Hepatocyte (in vitro differentiated cells): ENCODE data around the gene GRIK1. TPM values are rescaled to one million over a fixed set of nuclear protein-coding genes. Genes with fewer than 3 reads are reported as not detected.

ENCODE experiments used
- DNase-seq: peaks from one replicate; pipeline ENCODE4 v3.0.0-alpha.2; 2016; ENCODE audit warnings: low spot score
- H2AFZ ChIP-seq: fragments of 200-600 bp; sonication (generic); 2 replicates; pipeline ENCODE4 v1.6.0; 2016; ENCODE audit warnings: antibody characterized with exemption, mild to moderate bottlenecking
- H3K27ac ChIP-seq: fragments of 200-600 bp; sonication (generic); 2 replicates; pipeline ENCODE4 v1.5.1; 2016; ENCODE audit warnings: mild to moderate bottlenecking
- H3K27me3 ChIP-seq: fragments of 200-600 bp; sonication (generic); 2 replicates; pipeline ENCODE4 v1.6.1; 2016
- H3K36me3 ChIP-seq: fragments of 200-600 bp; sonication (generic); replicated peaks from 2 replicates; pipeline ENCODE4 v1.5.1; 2016; ENCODE audit warnings: low read depth; ENCODE audit not compliant: insufficient read depth
- H3K4me1 ChIP-seq: fragments of 200-600 bp; sonication (generic); 2 replicates; pipeline ENCODE4 v1.5.1; 2016; ENCODE audit warnings: mild to moderate bottlenecking, moderate library complexity; ENCODE audit not compliant: insufficient read depth
- H3K4me2 ChIP-seq: fragments of 200-600 bp; sonication (generic); 2 replicates; pipeline ENCODE4 v1.6.0; 2016
- H3K4me3 ChIP-seq: fragments of 200-600 bp; sonication (generic); 2 replicates; pipeline ENCODE4 v1.5.1; 2016; ENCODE audit warnings: mild to moderate bottlenecking
- H3K79me2 ChIP-seq: fragments of 200-600 bp; sonication (generic); 2 replicates; pipeline ENCODE4 v1.6.0; 2017; ENCODE audit warnings: mild to moderate bottlenecking
- H3K9me2 ChIP-seq: fragments of 200-600 bp; sonication (generic); replicated peaks from 2 replicates; pipeline ENCODE4 v1.6.0; 2017; ENCODE audit warnings: mild to moderate bottlenecking; ENCODE audit not compliant: insufficient read depth
- H3K9me3 ChIP-seq: fragments of 200-600 bp; sonication (generic); 2 replicates; pipeline ENCODE4 v1.5.1; 2016; ENCODE audit warnings: low read depth, mild to moderate bottlenecking
- H4K20me1 ChIP-seq: fragments of 200-600 bp; sonication (generic); 2 replicates; pipeline ENCODE4 v1.6.0; 2016; ENCODE audit warnings: mild to moderate bottlenecking; ENCODE audit not compliant: insufficient read depth, poor library complexity, severe bottlenecking
- EZH2 ChIP-seq: fragments of 200-600 bp; sonication (generic); IDR thresholded peaks from 2 replicates; pipeline ENCODE4 v1.6.1; 2016; ENCODE audit warnings: antibody characterized with exemption, mild to moderate bottlenecking, borderline replicate concordance
- EZH2phosphoT487 ChIP-seq: fragments of 200-600 bp; sonication (generic); IDR thresholded peaks from one replicate; pipeline ENCODE4 v1.6.1; 2018; ENCODE audit warnings: antibody characterized with exemption, mild to moderate bottlenecking, low read depth, moderate library complexity; ENCODE audit not compliant: unreplicated experiment, severe bottlenecking
- WGBS: methylation state at CpG from one replicate; pipeline ENCODE4 v1.1.6; 2016; ENCODE audit warnings: low lambda C conversion rate; ENCODE audit errors: missing lambda C conversion rate; 5-methylcytosine and 5-hydroxymethylcytosine counted together
- polyA plus RNA-seq: library from polyadenylated mRNA; unstranded; fragments of >200 nt; fragmentation: Nextera tagmentation; extraction: Ambion mirVana; gene quantifications from 2 replicates; pipeline ENCODE4 v1.2.1, GENCODE V29; 2016
- total RNA-seq: library from RNA; depleted of rRNA; stranded (reverse); fragments of >200 nt; gene quantifications from 2 replicates; pipeline ENCODE4 v1.2.3, GENCODE V29; 2014
- TF ChIP-seq, protein P1 (sequence below): fragments of 200-600 bp; sonication (generic); IDR thresholded peaks from 2 replicates; pipeline ENCODE4 v1.5.1; 2016; ENCODE audit warnings: antibody characterized with exemption, mild to moderate bottlenecking; ENCODE audit not compliant: poor library complexity

Gene GRIK1
- total and polyA plus RNA-seq, 2 experiments from 2014 or later, result 0.77 to 2.3 TPM

DNA sequence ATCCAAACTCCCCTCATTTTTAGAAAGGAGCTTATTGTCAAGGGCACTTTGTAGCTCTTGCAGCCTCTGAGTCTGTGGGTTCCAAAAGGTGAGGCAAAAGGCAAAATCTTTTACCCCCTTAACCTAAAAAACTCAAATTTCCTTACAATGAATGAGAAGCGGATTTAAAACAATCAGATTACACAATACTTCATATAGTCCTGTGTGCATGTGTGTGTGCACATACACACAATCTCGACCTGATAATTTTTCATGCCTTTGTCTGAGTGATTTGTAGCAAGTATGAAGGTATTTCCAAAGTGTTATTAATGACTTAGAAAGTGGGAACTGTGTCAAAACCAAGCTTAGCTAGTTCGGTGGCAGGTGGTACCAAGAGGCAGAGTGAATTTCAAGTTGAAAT, 42.9 kb downstream of the GRIK1 start:
- no peak overlapping the region for H2AFZ ChIP-seq
- no peaks in the 10 kb centered on the region for H3K4me1 ChIP-seq
- DNase-seq, result no peak
- no peaks in the 10 kb centered on the region for H3K79me2 ChIP-seq
- WGBS, result 81% methylated on average over 3 of the region's 3 CpGs
- H3K36me3 ChIP-seq, result no peaks in the 10 kb centered on the region
- no peak overlapping the region for H3K4me2 ChIP-seq
- H3K4me3 ChIP-seq, result no peak overlapping the region
- H3K9me2 ChIP-seq, result no peaks in the 10 kb centered on the region
- no peak overlapping the region for H3K27ac ChIP-seq
- H3K9me3 ChIP-seq, result no peaks in the 10 kb centered on the region
- H4K20me1 ChIP-seq, result no peaks in the 10 kb centered on the region
- no peaks in the 10 kb centered on the region for H3K27me3 ChIP-seq
- TF ChIP-seq EZH2, result no peak
- TF ChIP-seq, protein P1, sequence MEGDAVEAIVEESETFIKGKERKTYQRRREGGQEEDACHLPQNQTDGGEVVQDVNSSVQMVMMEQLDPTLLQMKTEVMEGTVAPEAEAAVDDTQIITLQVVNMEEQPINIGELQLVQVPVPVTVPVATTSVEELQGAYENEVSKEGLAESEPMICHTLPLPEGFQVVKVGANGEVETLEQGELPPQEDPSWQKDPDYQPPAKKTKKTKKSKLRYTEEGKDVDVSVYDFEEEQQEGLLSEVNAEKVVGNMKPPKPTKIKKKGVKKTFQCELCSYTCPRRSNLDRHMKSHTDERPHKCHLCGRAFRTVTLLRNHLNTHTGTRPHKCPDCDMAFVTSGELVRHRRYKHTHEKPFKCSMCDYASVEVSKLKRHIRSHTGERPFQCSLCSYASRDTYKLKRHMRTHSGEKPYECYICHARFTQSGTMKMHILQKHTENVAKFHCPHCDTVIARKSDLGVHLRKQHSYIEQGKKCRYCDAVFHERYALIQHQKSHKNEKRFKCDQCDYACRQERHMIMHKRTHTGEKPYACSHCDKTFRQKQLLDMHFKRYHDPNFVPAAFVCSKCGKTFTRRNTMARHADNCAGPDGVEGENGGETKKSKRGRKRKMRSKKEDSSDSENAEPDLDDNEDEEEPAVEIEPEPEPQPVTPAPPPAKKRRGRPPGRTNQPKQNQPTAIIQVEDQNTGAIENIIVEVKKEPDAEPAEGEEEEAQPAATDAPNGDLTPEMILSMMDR, result no peak
- TF ChIP-seq EZH2phosphoT487, result no peak

DNA sequence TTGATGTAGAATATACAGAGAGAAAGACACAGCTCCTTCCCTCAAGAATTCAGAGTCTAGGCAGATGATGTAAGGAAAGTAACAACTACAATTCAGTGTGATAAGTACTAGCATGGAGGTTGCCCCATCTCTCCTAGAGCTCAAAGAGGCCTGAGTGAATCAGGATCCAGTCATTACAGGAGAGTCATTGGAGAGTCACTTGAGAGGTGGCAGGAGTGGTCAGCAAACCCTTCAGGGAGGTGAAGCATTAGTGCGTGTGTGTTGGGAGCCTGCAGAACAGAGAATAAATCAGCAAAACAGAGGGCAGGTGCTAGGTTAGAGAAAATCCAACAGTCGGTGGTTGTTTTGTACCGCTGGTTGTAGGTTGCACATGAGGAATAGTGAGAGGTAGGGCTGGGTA, 46.1 kb downstream of the GRIK1 start:
- no peak for DNase-seq
- H3K27me3 ChIP-seq, result no peaks in the 10 kb centered on the region
- H3K4me3 ChIP-seq, result no peak overlapping the region
- H3K79me2 ChIP-seq, result no peaks in the 10 kb centered on the region
- H3K9me3 ChIP-seq, result no peaks in the 10 kb centered on the region
- WGBS, result 100% methylated on average over 3 of the region's 3 CpGs
- no peak overlapping the region for H3K4me2 ChIP-seq
- H3K27ac ChIP-seq, result no peak overlapping the region
- H2AFZ ChIP-seq, result no peak overlapping the region
- H3K9me2 ChIP-seq, result no peaks in the 10 kb centered on the region
- no peak for TF ChIP-seq EZH2
- TF ChIP-seq, protein P1, result no peak
- TF ChIP-seq EZH2phosphoT487, result no peak
- no peaks in the 10 kb centered on the region for H3K4me1 ChIP-seq
- no peaks in the 10 kb centered on the region for H4K20me1 ChIP-seq
- H3K36me3 ChIP-seq, result no peaks in the 10 kb centered on the region

DNA sequence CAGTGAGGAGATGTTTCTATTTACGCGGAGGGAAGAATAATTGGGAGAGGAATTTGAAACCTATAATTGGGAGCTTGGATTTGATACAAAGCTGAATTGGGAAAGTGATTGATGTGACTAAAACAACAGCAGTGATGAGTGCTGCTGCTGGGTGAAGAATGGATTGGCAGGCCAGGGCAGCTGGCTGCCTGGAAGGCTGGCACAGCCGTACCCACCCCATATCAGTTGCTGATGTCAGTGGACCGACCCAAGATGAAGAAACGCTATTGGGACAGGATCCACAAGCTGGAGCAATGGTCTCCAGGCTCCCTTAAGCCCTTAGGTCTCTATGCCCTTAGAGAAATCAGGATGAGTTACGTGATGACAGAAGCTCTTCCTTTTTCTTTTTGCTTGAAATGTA, 47.4 kb downstream of the GRIK1 start:
- H3K79me2 ChIP-seq, result no peaks in the 10 kb centered on the region
- H3K9me3 ChIP-seq, result no peaks in the 10 kb centered on the region
- no peak for DNase-seq
- WGBS, result 92% methylated on average over 6 of the region's 6 CpGs
- H3K27me3 ChIP-seq, result no peaks in the 10 kb centered on the region
- no peak overlapping the region for H2AFZ ChIP-seq
- H3K4me1 ChIP-seq, result no peaks in the 10 kb centered on the region
- H3K4me3 ChIP-seq, result no peak overlapping the region
- no peak overlapping the region for H3K27ac ChIP-seq
- no peaks in the 10 kb centered on the region for H3K9me2 ChIP-seq
- TF ChIP-seq EZH2phosphoT487, result no peak
- TF ChIP-seq, protein P1, result no peak
- TF ChIP-seq EZH2, result no peak
- H4K20me1 ChIP-seq, result no peaks in the 10 kb centered on the region
- no peak overlapping the region for H3K4me2 ChIP-seq
- H3K36me3 ChIP-seq, result no peaks in the 10 kb centered on the region

DNA sequence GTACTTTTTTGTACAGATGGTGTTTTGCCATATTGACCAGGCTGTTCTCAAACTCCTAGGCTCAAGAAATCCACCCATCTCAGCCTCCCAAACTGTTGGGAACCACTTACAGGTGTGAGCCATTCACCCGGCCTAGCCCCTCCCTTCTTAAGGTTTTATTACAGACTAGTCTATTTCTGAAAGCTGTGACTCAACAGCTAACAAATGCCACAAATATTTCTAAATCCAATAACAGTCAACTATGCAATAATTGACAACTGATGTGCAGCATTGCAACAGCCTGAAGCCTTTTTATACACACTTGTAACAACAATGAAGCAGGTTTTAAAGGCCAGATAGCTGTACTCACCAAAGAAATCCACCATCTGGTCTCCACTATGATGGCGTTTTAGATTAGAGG, 51.4 kb downstream of the GRIK1 start:
- H3K27ac ChIP-seq, result no peak overlapping the region
- DNase-seq, result no peak
- H3K9me3 ChIP-seq, result no peaks in the 10 kb centered on the region
- H3K79me2 ChIP-seq, result no peaks in the 10 kb centered on the region
- H3K4me1 ChIP-seq, result no peaks in the 10 kb centered on the region
- H3K4me2 ChIP-seq, result no peak overlapping the region
- H3K36me3 ChIP-seq, result no peaks in the 10 kb centered on the region
- no peaks in the 10 kb centered on the region for H3K27me3 ChIP-seq
- 40% methylated on average over 2 of the region's 2 CpGs for WGBS
- no peak overlapping the region for H3K4me3 ChIP-seq
- TF ChIP-seq EZH2 (no peak), EZH2phosphoT487 (no peak)
- TF ChIP-seq, protein P1, result no peak
- H2AFZ ChIP-seq, result no peak overlapping the region
- H3K9me2 ChIP-seq, result no peaks in the 10 kb centered on the region
- H4K20me1 ChIP-seq, result no peaks in the 10 kb centered on the region
